ENCODE data around the gene ANKRD39.

DNA sequence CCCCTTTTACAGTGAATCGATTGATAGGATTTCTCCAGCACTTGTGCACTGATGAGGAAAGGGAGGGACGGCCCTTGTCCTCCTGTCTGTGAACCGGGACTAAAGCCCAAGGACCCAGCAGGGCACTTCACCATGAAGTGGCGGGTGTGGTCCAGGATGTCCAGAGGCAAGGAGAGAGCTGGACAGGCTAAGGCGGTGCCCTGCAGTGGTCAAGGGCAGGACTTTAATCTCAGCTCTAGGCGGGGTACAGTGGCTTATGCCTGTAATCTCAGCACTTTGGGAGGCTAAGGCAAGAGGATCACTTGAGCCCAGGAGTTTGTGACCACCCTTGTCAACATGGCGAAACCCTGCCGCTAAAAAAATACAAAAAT, 40.3 kb upstream of the ANKRD39 start:
- TF ChIP-seq BHLHE40 (IDR thresholded peaks at IDR 0.05; ENCODE audit: low read depth, low read length) (no peak), POLR2A (IDR thresholded peaks at IDR 0.05; ENCODE audit: low read depth, low read length) (no peak), RCOR1 (IDR thresholded peaks at IDR 0.05; ENCODE audit: insufficient replicate concordance, low read length) (no peak), CEBPB (IDR thresholded peaks at IDR 0.05; ENCODE audit: low read depth, low read length) (no peak), ELK1 (IDR thresholded peaks at IDR 0.05; ENCODE audit: borderline replicate concordance, low read depth, low read length) (no peak), RAD21 (IDR thresholded peaks at IDR 0.05; ENCODE audit: low read length) (no peak), RFX5 (IDR thresholded peaks at IDR 0.05; ENCODE audit: low read depth, low read length) (no peak), SMC3 (IDR thresholded peaks at IDR 0.05; ENCODE audit: low read depth, low read length) (no peak), MAFK (IDR thresholded peaks at IDR 0.05; ENCODE audit: low read depth, low read length) (no peak), FOS (IDR thresholded peaks at IDR 0.05; ENCODE audit: low read depth, low read length) (no peak), MAZ (IDR thresholded peaks at IDR 0.05; ENCODE audit: borderline replicate concordance, low read depth, low read length) (no peak), USF2 (IDR thresholded peaks at IDR 0.05; ENCODE audit: low read depth, low read length) (no peak), CHD1 (IDR thresholded peaks at IDR 0.05; ENCODE audit: low read depth, low read length) (no peak)
- TF ChIP-seq, protein P1, sequence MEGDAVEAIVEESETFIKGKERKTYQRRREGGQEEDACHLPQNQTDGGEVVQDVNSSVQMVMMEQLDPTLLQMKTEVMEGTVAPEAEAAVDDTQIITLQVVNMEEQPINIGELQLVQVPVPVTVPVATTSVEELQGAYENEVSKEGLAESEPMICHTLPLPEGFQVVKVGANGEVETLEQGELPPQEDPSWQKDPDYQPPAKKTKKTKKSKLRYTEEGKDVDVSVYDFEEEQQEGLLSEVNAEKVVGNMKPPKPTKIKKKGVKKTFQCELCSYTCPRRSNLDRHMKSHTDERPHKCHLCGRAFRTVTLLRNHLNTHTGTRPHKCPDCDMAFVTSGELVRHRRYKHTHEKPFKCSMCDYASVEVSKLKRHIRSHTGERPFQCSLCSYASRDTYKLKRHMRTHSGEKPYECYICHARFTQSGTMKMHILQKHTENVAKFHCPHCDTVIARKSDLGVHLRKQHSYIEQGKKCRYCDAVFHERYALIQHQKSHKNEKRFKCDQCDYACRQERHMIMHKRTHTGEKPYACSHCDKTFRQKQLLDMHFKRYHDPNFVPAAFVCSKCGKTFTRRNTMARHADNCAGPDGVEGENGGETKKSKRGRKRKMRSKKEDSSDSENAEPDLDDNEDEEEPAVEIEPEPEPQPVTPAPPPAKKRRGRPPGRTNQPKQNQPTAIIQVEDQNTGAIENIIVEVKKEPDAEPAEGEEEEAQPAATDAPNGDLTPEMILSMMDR (conservative IDR thresholded peaks at IDR 0.05; ENCODE audit: low read depth, low read length), result no peak

Data from IMR-90 (cell line).